CD4-positive, alpha-beta memory T cell (primary cell): ENCODE measurements around the gene PPM1A. TPM values are rescaled to one million over a fixed set of nuclear protein-coding genes. Genes with fewer than 3 reads are reported as not detected.

Experiments
- CTCF ChIA-PET: fragments of 350-600 bp; sonication (Branson Sonifier 250); formaldehyde crosslinking; loops from one replicate; lab custom pipeline; 2021; ENCODE audit warnings: inconsistent platforms; ENCODE audit not compliant: partially characterized antibody; lab: Charles Lee
- POLR2A ChIA-PET: fragments of 350-600 bp; sonication (Branson Sonifier 250); formaldehyde crosslinking; loops from one replicate; lab custom pipeline; 2021; ENCODE audit not compliant: partially characterized antibody; lab: Charles Lee
- DNase-seq, 5 donors: peaks; one replicate each; pipeline versions ENCODE4 v3.0.0 to v3.0.0-alpha.2; 2020 to 2022; ENCODE audit warnings: mixed read lengths in 1 of 5
- H3K27ac ChIP-seq: one replicate; pipeline ENCODE4 v1.7.0; 2013; ENCODE audit warnings: low read depth, low read length
- H3K27me3 ChIP-seq: 2 replicates; pipeline ENCODE4 v1.7.0; 2013; ENCODE audit warnings: mild to moderate bottlenecking, low read length, moderate library complexity; ENCODE audit not compliant: insufficient read depth
- H3K36me3 ChIP-seq: 2 replicates; pipeline ENCODE4 v1.7.0; 2013; ENCODE audit warnings: mild to moderate bottlenecking, low read length, moderate library complexity; ENCODE audit not compliant: insufficient read depth
- H3K4me1 ChIP-seq: 2 replicates; pipeline ENCODE4 v1.7.0; 2013; ENCODE audit warnings: mild to moderate bottlenecking, low read length, moderate library complexity; ENCODE audit not compliant: insufficient read depth
- H3K4me3 ChIP-seq, 2 donors: one replicate each; pipeline ENCODE4 v1.7.0; 2013; ENCODE audit warnings: low read length in 2 of 2, mild to moderate bottlenecking in 1 of 2
- H3K9me3 ChIP-seq, 2 donors: one replicate each; pipeline ENCODE4 v1.7.0; 2013; ENCODE audit warnings: low read length in 2 of 2, control low read depth in 1 of 2; ENCODE audit not compliant: control insufficient read depth in 1 of 2
- H3K27ac Mint-ChIP-seq, 7 donors: one replicate each; pipeline ENCODE4 v1.8.0; 2020 to 2021; ENCODE audit warnings: mixed read lengths in 7 of 7, mild to moderate bottlenecking in 6 of 7, inconsistent platforms in 3 of 7, moderate library complexity in 3 of 7
- H3K27me3 Mint-ChIP-seq, 2 donors: one replicate each; pipeline ENCODE4 v1.8.0; 2020 to 2021; ENCODE audit warnings: mixed read lengths in 2 of 2
- H3K36me3 Mint-ChIP-seq, 2 donors: one replicate each; pipeline ENCODE4 v1.8.0; 2020 to 2021; ENCODE audit warnings: mixed read lengths in 2 of 2, inconsistent platforms in 1 of 2, mild to moderate bottlenecking in 1 of 2
- H3K4me1 Mint-ChIP-seq, 4 donors: one replicate each; pipeline ENCODE4 v1.8.0; 2020 to 2021; ENCODE audit warnings: mixed read lengths in 4 of 4, mild to moderate bottlenecking in 1 of 4
- H3K4me3 Mint-ChIP-seq, 8 donors: one replicate each; pipeline ENCODE4 v1.8.0; 2020 to 2021; ENCODE audit warnings: mixed read lengths in 8 of 8, mild to moderate bottlenecking in 7 of 8, moderate library complexity in 6 of 8, inconsistent platforms in 3 of 8
- H3K9me3 Mint-ChIP-seq, 8 donors: one replicate each; pipeline ENCODE4 v1.8.0; 2020 to 2021; ENCODE audit warnings: mixed read lengths in 8 of 8, mild to moderate bottlenecking in 5 of 8, inconsistent platforms in 3 of 8, moderate library complexity in 1 of 8
- intact Hi-C: fragments of 100-400 bp; cut with micrococcal nuclease; formaldehyde crosslinking; loops from one replicate; pipeline ENCODE4 v1.15.1; 2023
- polyA plus RNA-seq, 2 donors: library from polyadenylated mRNA; unstranded; fragments of 300-500 nt; fragmentation: Illumina TruSeq; gene quantifications; one replicate each; pipeline ENCODE4 v1.2.3, GENCODE V29; 2021
- total RNA-seq, 2 experiments: library from RNA; stranded (reverse); gene quantifications; one replicate each; pipeline ENCODE4 v1.2.3, GENCODE V29; 2021

PPM1A gene
- total and polyA plus RNA-seq, 4 experiments from 2014 or later, result 14.8 to 48.5 (median 33.6) TPM

DNA sequence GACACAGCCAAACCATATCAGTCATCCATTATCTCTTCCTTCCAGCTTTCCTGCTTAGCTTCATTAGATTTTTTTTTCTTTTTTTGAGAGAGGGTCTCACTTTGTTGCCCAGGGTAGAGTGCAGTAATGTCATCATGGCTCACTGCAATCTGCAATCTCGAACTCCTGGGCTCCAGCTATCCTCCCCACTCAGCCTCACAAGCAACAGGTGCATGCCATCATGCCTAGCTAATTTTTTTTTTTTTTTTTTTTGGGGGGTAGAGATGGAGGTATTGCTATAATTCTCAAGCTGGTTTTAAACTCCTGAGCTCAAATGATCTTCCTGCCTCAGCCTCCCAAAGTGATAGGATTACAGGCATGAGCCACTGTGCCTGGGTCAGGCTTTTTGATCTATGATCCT, 38.3 kb upstream of the PPM1A start:
- Histone ChIP-seq H3K4me1 (no peaks in the 10 kb centered on the region), H3K9me3 (no peaks in the 10 kb centered on the region), H3K27me3 (no peaks in the 10 kb centered on the region), H3K4me3 (no peak overlapping the region), H3K36me3 (no peaks in the 10 kb centered on the region), H3K27ac (no peak overlapping the region)
- H3K27me3 Mint-ChIP-seq, result peaks cover 14 to 19% of the 10 kb centered on the region in 2 donors
- ChIA-PET POLR2A (no interaction called here), CTCF (interaction anchor here (0.7 to 1.0 kb wide), 2 partner anchors 80 to 246 kb away, joined by 3 read pairs; no protein-coding TSS in a partner anchor)
- H3K9me3 Mint-ChIP-seq, result no peaks in the 10 kb centered on the region
- intact Hi-C loops, result no loop called here
- H3K36me3 Mint-ChIP-seq, result no peaks in the 10 kb centered on the region
- no peak overlapping the region for H3K4me3 Mint-ChIP-seq
- no peaks in the 10 kb centered on the region for H3K4me1 Mint-ChIP-seq
- H3K27ac Mint-ChIP-seq, result no peak overlapping the region
- no peak for DNase-seq

DNA sequence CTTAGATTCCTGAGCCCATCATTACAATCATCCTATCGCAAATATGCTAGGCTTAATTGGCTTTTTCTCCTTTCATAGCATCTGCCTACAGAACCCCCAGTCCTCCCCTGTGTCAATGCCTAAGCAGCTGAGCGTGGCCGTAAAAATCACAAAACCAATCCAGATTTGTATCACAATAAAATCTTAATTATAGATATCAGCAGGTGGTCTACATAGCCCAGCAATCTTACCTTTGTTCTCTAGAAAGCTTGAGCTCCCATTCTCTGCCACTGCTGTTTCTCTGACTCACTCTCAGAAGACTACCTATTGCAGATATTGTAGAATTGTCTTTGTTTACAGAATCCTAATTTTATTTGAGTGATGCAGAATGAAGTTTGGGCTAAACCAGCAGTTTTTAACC, 37.9 kb upstream of the PPM1A start:
- POLR2A ChIA-PET, result no interaction called here
- Mint-ChIP-seq H3K27me3 (peaks cover 13 to 17% of the 10 kb centered on the region in 2 donors), H3K4me1 (no peaks in the 10 kb centered on the region), H3K9me3 (no peaks in the 10 kb centered on the region), H3K4me3 (no peak overlapping the region), H3K27ac (no peak overlapping the region), H3K36me3 (no peaks in the 10 kb centered on the region)
- Histone ChIP-seq H3K36me3 (no peaks in the 10 kb centered on the region), H3K4me1 (no peaks in the 10 kb centered on the region), H3K27me3 (no peaks in the 10 kb centered on the region), H3K27ac (no peak overlapping the region), H3K9me3 (no peaks in the 10 kb centered on the region), H3K4me3 (no peak overlapping the region)
- DNase-seq, result no peak
- intact Hi-C loops, result no loop called here
- CTCF ChIA-PET, result interaction anchor here (1.0 kb wide), 1 partner anchor 246 kb away, joined by 3 read pairs; no protein-coding TSS in a partner anchor

GRCh38 chr14:60212503-60213371, 36.3 kb upstream of the PPM1A start:
- Histone ChIP-seq H3K27me3 (no peaks in the 10 kb centered on the region), H3K4me1 (no peaks in the 10 kb centered on the region), H3K9me3 (no peaks in the 10 kb centered on the region), H3K4me3 (no peak overlapping the region), H3K36me3 (no peaks in the 10 kb centered on the region), H3K27ac (no peak overlapping the region)
- DNase-seq, result no peak
- POLR2A ChIA-PET, result no interaction called here
- no peak overlapping the region for H3K4me3 Mint-ChIP-seq
- CTCF ChIA-PET, result interaction anchor here (1.0 kb wide), 1 partner anchor 16 kb away, joined by 4 read pairs; no protein-coding TSS in a partner anchor
- H3K27ac Mint-ChIP-seq, result no peak overlapping the region
- no peaks in the 10 kb centered on the region for H3K4me1 Mint-ChIP-seq
- H3K36me3 Mint-ChIP-seq, result no peaks in the 10 kb centered on the region
- H3K27me3 Mint-ChIP-seq, result peaks cover 6 to 11% of the 10 kb centered on the region in 2 donors
- intact Hi-C loops, result no loop called here
- no peaks in the 10 kb centered on the region for H3K9me3 Mint-ChIP-seq

GRCh38 chr14:60214003-60214402, 35.0 kb upstream of the PPM1A start:
- H3K4me3 ChIP-seq, result no peak overlapping the region
- Mint-ChIP-seq H3K27ac (no peak overlapping the region), H3K9me3 (no peaks in the 10 kb centered on the region), H3K27me3 (peaks cover 6 to 8% of the 10 kb centered on the region in 2 donors), H3K4me1 (peaks cover 0 to 3% (median 0%) of the 10 kb centered on the region in 4 donors), H3K36me3 (no peaks in the 10 kb centered on the region), H3K4me3 (no peak overlapping the region)
- POLR2A ChIA-PET, result no interaction called here
- no peak for DNase-seq
- H3K36me3 ChIP-seq, result no peaks in the 10 kb centered on the region
- CTCF ChIA-PET, result interaction anchor here (1.0 kb wide), 1 partner anchor 14 kb away, joined by 4 read pairs; no protein-coding TSS in a partner anchor
- intact Hi-C loops, result no loop called here
- H3K4me1 ChIP-seq, result no peaks in the 10 kb centered on the region
- no peaks in the 10 kb centered on the region for H3K9me3 ChIP-seq
- no peak overlapping the region for H3K27ac ChIP-seq
- no peaks in the 10 kb centered on the region for H3K27me3 ChIP-seq

- no peak overlapping the region for H3K27ac ChIP-seq
- intact Hi-C loops, result no loop called here
Observed at GRCh38 chr14:60214415-60215126, 34.5 kb upstream of the PPM1A start.

DNA sequence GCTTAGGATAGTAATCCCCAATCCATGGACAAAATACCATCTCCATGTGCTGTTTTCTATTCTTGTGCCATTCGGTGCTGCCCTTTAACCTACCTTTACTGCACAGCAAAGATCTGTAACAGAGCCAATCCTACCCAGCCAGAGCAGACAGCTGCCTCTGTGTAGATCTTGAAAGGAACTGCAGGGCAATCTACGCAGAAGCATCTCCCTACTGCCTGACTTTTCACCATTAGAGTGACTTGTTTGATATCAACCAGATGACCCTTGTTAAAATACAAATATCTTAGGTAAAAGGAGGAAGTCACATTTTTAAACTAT, 33.9 kb upstream of the PPM1A start:
- peaks cover 0 to 3% (median 0%) of the 10 kb centered on the region in 4 donors for H3K4me1 Mint-ChIP-seq
- Histone ChIP-seq H3K27me3 (no peaks in the 10 kb centered on the region), H3K9me3 (no peaks in the 10 kb centered on the region), H3K4me1 (no peaks in the 10 kb centered on the region), H3K4me3 (no peak overlapping the region), H3K27ac (no peak overlapping the region), H3K36me3 (no peaks in the 10 kb centered on the region)
- no peak for DNase-seq
- intact Hi-C loops, result no loop called here
- H3K27me3 Mint-ChIP-seq, result peaks cover 3 to 6% of the 10 kb centered on the region in 2 donors
- H3K4me3 Mint-ChIP-seq, result no peak overlapping the region
- H3K9me3 Mint-ChIP-seq, result no peaks in the 10 kb centered on the region
- H3K27ac Mint-ChIP-seq, result no peak overlapping the region
- POLR2A ChIA-PET, result no interaction called here
- CTCF ChIA-PET, result interaction anchor here (3.3 kb wide), 1 partner anchor 250 kb away, joined by 9 read pairs; no protein-coding TSS in a partner anchor
- H3K36me3 Mint-ChIP-seq, result no peaks in the 10 kb centered on the region

More at GRCh38 chr14:60214415-60215126, 34.5 kb upstream of the PPM1A start:
- no peaks in the 10 kb centered on the region for H3K9me3 ChIP-seq
- no peak for DNase-seq
- peaks cover 0 to 3% (median 0%) of the 10 kb centered on the region in 4 donors for H3K4me1 Mint-ChIP-seq
- POLR2A ChIA-PET, result no interaction called here
- H3K36me3 ChIP-seq, result no peaks in the 10 kb centered on the region
- no peak overlapping the region for H3K27ac Mint-ChIP-seq
- H3K36me3 Mint-ChIP-seq, result no peaks in the 10 kb centered on the region
- H3K9me3 Mint-ChIP-seq, result no peaks in the 10 kb centered on the region
- no peak overlapping the region for H3K4me3 Mint-ChIP-seq
- peaks cover 3 to 7% of the 10 kb centered on the region in 2 donors for H3K27me3 Mint-ChIP-seq
- no peak overlapping the region for H3K4me3 ChIP-seq
- H3K27me3 ChIP-seq, result no peaks in the 10 kb centered on the region
- no peaks in the 10 kb centered on the region for H3K4me1 ChIP-seq
- CTCF ChIA-PET, result no interaction called here
